ENCODE data around the gene ATAD3C.
"Not testable (repeated sequence)": the region's sequence is repeated elsewhere in the genome, so short reads cannot be mapped to it uniquely, and the experiment has no call there.

The ATAD3C gene

DNA sequence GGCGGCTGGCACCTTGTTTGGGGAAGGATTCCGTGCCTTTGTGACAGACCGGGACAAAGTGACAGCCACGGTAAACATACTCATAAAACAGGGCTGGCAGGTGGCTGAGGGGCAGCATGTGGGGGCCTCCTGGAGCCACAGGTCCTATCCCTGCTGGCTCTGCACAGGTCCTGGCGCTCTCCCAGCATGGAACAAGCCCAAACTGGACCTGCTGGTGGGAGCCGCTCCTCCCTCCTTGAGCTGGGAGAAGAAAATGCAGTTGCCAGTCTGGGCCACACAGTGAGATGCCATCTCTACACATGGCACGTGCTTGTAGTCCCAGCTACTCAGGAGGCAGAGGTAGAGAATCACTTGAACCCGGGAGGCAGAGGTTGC, 2.9 kb downstream of the ATAD3C start:
- DNase-seq, result not testable (repeated sequence)

DNA sequence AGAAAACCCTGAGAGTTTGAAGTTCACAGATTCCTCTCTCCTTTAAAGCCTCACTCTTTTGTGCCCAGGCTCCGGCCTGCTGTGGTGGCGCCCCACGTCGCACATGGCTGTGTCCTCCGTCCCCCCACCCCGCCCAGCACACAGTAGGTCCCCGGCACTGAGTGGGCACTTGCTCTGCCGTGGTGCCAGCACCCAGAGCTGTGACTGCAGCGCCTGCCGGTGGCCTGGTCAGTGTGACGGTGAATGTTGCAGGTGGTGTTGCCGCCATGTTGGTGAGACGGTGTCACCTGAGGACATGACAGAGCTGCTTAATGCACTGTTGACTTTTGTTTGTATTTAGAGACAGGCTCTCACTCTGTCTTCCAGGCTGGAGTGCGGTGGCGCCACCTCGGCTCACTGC, 3.4 kb downstream of the ATAD3C start:
- DNase-seq, result no peak

DNA sequence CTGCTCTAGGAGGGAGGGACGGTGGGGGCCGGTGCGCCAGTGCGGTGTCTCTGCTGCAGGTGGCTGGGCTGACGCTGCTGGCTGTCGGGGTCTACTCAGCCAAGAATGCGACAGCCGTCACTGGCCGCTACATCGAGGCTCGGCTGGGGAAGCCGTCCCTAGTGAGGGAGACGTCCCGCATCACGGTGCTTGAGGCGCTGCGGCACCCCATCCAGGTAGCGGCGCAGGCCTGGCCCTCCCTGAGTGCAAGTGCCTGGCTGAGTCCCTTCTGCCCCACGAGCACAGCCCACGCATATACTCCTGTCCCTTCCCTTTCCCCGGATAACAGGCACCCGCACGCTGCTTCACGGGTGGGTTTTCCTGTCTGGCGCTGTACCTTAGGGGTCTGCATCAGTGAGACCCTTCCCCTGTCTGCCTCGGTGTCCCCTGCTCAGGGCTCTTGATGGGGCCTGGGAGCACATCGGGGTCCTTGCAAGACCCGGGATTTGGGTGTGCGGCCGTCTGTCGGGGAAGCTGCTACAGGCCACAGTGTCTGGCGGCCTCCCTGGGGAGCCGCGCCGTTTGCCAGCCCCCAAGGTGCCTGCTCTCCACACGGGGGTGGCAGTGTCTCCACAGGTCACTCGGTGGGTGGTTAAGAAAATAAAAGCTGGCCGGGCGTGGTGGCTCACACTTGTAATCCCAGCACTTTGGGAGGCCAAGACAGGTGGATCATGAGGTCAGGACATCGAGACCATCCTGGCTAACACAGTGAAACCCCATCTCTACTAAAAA, 5.0 kb downstream of the ATAD3C start:
- not testable (repeated sequence) for DNase-seq

DNA sequence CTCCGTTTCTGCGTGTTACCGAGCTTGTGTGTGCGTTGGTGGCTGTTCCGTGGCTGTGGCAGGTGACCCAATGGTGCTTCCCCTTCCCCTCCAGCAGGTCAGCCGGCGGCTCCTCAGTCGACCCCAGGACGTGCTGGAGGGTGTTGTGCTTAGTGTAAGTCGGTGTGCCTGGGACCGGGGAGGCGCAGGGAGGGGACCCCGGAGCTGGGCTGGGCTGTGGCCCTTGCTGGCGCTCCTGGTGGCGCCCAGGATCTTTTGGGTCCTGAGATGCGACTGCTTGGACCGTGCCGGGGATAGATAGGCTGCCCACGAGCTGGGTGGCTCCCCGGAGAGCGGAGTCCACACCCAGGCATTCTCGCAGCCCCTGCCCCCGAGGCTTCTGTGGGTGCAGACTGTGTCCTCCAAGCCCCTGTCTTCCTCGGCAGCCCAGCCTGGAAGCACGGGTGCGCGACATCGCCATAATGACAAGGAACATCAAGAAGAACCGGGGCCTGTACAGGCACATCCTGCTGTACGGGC, 5.9 kb downstream of the ATAD3C start:
- no peak for DNase-seq

DNA sequence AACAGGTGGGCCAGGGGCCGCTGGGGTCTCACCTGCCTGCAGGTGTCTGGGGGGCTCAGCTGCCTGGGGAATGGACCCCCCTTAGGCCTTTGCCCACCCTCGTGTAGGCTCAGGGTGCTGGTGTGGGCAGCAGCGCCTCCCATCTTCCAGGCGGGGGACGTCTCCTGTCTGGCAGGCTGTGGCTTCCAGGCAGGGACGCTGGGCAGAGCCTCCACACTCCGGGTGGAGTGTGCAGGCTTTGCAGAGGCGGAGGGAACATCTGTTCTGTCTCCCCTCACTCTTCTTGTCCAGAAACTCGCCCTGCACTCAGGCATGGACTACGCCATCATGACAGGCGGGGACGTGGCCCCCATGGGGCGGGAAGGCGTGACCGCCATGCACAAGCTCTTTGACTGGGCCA, 6.4 kb downstream of the ATAD3C start:
- DNase-seq, result not testable (repeated sequence)

GRCh38 chr1:1456683-1457255, 7.3 kb downstream of the ATAD3C start:
- not testable (repeated sequence) for DNase-seq

GRCh38 chr1:1459156-1459555, 9.7 kb downstream of the ATAD3C start:
- not testable (repeated sequence) for DNase-seq

DNA sequence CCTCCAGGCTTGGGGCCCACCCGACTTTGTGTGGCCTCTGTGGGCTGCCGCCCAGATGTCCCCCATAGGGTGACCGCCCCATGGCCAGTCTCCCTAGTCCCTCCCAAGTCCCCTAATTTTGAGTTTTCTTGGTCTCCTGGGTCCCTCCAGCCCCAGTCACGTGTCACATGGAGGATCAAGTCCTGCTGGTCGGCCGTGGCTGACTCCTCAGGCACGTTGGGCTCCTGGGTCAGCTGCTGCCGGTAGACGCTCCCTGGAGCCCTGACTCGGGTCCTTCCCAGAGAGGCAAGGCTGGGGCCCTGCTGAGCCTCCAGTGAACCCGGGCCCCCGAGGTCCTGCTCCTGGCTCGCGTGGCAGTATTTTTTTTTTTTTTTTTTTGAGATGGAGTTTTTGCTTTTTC, 10.2 kb downstream of the ATAD3C start:
- DNase-seq, result not testable (repeated sequence)

- DNase-seq, result no peak
These were observed 11.1 kb downstream of the ATAD3C start for GRCh38 chr1:1460540-1461130.

- DNase-seq, result no peak
These were observed 12.3 kb downstream of the ATAD3C start for GRCh38 chr1:1461721-1462317.

- DNase-seq, result no peak
These were observed 13.0 kb downstream of the ATAD3C start for GRCh38 chr1:1462318-1462966.

DNA sequence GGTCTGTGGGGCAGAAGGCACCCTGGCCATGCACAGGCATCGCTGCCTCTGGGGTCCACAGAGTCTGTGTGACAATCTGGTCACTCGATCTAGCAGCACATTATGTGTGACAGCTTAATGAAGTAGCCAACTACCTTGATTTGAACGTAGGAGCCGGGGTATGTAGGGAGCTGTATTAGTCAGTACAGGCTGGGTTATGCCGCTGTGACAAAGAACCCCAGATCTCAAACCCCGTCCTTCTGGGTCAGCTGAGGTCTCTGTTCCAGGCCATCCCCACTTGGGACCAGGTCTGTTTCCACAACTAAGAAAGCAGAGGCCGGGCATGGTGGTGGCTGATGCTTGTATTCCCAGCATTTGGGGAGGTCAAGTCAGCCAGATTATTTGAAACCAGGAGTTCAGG, 13.8 kb downstream of the ATAD3C start:
- DNase-seq, result no peak

DNA sequence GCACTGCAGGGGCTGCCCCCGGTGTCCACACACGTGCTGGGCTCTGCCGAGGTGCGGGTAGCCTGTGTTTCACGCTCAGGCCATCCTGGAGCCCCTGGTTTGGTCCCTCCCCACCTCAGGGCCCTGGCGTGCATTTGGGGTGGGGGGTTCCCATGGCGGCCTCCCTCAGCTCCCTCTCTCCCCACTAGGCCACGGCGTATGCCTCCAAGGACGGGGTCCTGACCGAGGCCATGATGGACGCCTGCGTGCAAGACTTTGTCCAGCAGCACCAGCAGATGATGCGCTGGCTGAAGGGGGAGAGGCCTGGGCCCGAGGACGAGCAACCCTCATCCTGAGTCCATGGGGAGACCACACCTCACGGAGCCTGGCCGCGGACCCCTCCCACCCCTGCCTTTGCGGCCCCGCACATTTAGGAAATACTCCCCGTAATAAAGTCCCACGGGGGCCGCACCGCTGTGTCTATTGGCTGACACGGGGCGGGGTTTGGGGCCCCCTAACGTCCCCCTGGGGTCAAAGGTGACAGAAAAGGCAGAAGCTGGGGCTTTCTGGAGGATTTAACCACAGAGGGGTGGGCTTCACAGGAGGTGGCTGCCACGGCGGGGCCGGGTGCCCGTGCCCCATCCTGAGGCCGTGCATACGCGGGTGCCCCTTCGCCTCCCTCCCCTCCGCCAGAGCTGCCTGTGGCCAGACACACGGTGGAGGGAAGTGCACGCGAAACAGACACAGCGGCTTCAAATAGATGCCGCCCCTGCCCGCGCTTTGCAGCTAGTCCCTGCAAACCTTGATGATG, 18.9 kb downstream of the ATAD3C start:
- not testable (repeated sequence) for DNase-seq

- DNase-seq, result no peak
These were observed 21.3 kb downstream of the ATAD3C start for GRCh38 chr1:1470626-1471388.

- peak; percentile 94 for DNase-seq
These were observed 22.0 kb downstream of the ATAD3C start, which contains the start of gene ATAD3B for GRCh38 chr1:1471389-1472052. Gene ATAD3B (plus strand): TSS chr1:1471765. CDS start chr1:1471885, 120 bp downstream.

DNA sequence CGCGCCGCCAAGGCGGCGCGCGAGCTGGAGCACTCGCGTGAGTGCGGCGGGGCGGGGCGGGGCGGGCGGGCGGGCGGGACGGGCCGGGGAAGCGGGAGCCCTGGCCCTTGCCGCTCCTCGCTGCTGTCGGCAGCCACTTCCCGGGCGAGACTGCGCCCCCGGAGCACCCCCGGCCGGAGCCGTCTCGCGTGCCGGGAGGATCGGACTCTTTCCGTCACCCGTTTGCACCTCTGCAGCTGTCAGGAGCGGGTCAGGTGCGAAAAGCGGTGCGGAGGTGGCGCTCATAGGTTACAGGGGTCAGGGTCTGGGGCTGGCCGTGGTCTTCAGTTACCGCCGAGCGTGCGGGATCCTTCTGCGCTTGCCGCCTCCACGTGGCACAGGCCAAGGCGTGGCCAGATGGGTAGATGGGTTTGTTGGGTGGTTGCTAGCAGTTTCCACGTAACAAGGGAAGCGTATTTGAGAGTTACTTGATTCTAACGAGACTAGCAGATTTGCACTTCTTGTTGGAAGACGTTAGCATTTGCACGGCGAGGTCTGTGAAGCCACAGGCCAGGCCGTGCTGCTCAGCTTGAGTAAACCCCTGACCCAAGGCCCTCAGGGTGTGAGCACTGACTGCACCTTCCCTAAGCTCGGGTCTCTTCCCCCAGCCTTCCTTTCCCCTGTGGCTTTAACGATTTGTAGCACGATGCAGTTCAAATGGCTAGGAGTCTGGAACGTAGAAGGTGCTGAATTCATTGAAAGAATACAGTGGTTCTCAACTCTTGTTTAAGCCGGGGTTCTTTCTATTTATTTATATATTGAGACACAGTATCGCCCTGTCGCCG, 22.8 kb downstream of the ATAD3C start:
- DNase-seq, result not testable (repeated sequence)

DNA sequence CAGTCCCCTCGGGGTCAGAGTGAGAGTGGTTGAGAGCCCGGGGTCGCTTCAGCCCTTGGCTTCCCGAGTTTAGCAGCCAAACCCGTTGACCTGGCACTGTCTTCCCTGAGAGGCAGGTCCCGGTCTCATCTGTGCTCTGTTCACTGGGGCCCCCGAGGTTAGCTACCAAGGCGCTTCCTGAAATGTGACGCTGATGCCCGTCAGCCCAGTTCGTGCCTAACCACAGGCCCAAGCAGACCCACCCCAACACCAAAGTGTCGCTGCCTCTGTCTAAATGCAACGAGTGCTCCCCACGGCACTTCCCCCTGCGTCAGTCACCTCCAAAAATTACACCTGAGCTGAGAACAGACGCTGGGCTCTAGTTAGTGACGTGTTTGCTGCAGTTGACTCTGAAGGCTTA, 26.5 kb downstream of the ATAD3C start:
- not testable (repeated sequence) for DNase-seq

DNA sequence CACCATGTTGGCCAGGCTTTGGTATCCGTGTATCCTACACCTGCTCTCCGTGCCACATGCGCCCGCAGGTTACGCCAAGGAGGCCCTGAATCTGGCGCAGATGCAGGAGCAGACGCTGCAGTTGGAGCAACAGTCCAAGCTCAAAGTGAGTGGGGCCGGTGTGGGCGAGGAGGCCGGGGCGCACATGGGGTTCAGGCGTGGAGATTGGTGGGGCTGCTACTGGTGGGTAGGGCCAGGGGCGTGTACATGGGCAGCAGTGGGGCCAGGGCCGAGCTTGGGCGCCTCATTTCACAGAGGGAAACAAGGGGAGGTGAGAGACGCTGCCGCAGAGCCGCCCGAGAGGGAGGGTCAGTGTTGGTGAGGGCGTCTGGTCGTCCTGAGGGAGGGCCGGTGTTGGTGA, 27.7 kb downstream of the ATAD3C start:
- no peak for DNase-seq

GRCh38 chr1:1479547-1480487, 30.3 kb downstream of the ATAD3C start:
- DNase-seq, result no peak

All from midbrain (tissue), 1 donor.